ENCODE measurements around the gene SORT1.

- TF ChIP-seq USF2 (IDR thresholded peaks at IDR 0.05; ENCODE audit: borderline replicate concordance, low read depth, low read length) (no peak), TEAD4 (IDR thresholded peaks at IDR 0.05; ENCODE audit: borderline replicate concordance, insufficient read depth) (no peak), TAF1 (IDR thresholded peaks at IDR 0.05; ENCODE audit: borderline replicate concordance, low read depth, low read length) (no peak), FOXJ3 (CRISPR knock-in tag; IDR thresholded peaks at IDR 0.05) (no peak), CTCF (IDR thresholded peaks at IDR 0.05) (no peak), PBX3 (IDR thresholded peaks at IDR 0.05) (no peak), POLR2AphosphoS5 (IDR thresholded peaks at IDR 0.05; ENCODE audit: low read depth, low read length) (no peak), EZH2phosphoT487 (IDR thresholded peaks at IDR 0.05; ENCODE audit: borderline replicate concordance, low read depth) (no peak), GABPA (IDR thresholded peaks at IDR 0.05; ENCODE audit: low read depth) (no peak), SMC3 (IDR thresholded peaks at IDR 0.05; ENCODE audit: low read depth, low read length) (no peak), RAD21 (IDR thresholded peaks at IDR 0.05; ENCODE audit: low read length) (no peak), YY1 (IDR thresholded peaks at IDR 0.05; ENCODE audit: low read depth) (no peak)
These were observed 50.2 kb downstream of the SORT1 start for GRCh38 chr1:109347511-109347910.
